Sigmoid colon (tissue), 7 donors: ENCODE data around the gene FGF2. TPM values are rescaled to one million over a fixed set of nuclear protein-coding genes. Genes with fewer than 3 reads are reported as not detected.

Source experiments
- DNase-seq: peaks from one replicate; pipeline ENCODE4 v3.0.0-alpha.2; 2019
- H3K27ac ChIP-seq, 4 donors: fragments of 200-600 bp; sonication (generic); one replicate each; pipeline ENCODE4 v1.5.1; 2016 to 2019; ENCODE audit warnings: mild to moderate bottlenecking in 1 of 4
- H3K27me3 ChIP-seq, 3 donors: fragments of 200-600 bp; sonication (generic); one replicate each; pipeline ENCODE4 v1.5.1; 2019; ENCODE audit warnings: mild to moderate bottlenecking in 1 of 3
- H3K36me3 ChIP-seq, 4 donors: fragments of 200-600 bp; sonication (generic); one replicate each; pipeline ENCODE4 v1.5.1; 2016 to 2019
- H3K4me1 ChIP-seq, 4 donors: fragments of 200-600 bp; sonication (generic); one replicate each; pipeline ENCODE4 v1.5.1; 2017 to 2019
- H3K4me3 ChIP-seq, 4 donors: fragments of 200-600 bp; sonication (generic); one replicate each; pipeline ENCODE4 v1.5.1; 2017 to 2019; ENCODE audit warnings: mild to moderate bottlenecking in 2 of 4, moderate library complexity in 1 of 4
- H3K9me3 ChIP-seq, 4 donors: fragments of 200-600 bp in 3 of 4; sonication (generic) in 3 of 4; one replicate each; pipeline versions ENCODE4 v1.5.1 to v1.6.1; 2013 to 2019
- CTCF ChIP-seq, 4 experiments: fragments of 450-650 bp in 3 of 4; fragments of 200-600 bp in 1 of 4; IDR thresholded peaks; one replicate each; pipeline ENCODE4 v1.5.1; 2016 to 2019; ENCODE audit warnings: antibody characterized with exemption in 4 of 4, mild to moderate bottlenecking in 3 of 4, moderate library complexity in 2 of 4
- EP300 ChIP-seq, 4 donors: sonication (generic); formaldehyde crosslinking; IDR thresholded peaks; one replicate each; pipeline ENCODE4 v1.6.1; 2017; ENCODE audit warnings: antibody characterized with exemption in 4 of 4
- POLR2A ChIP-seq, 2 donors: fragments of 450-650 bp; IDR thresholded peaks; one replicate each; pipeline ENCODE4 v1.6.1; 2016; ENCODE audit warnings: antibody characterized with exemption in 2 of 2, mild to moderate bottlenecking in 2 of 2, moderate library complexity in 2 of 2
- POLR2AphosphoS5 ChIP-seq, 4 donors: sonication (generic); formaldehyde crosslinking; IDR thresholded peaks; one replicate each; pipeline ENCODE4 v1.6.1; 2017; ENCODE audit warnings: antibody characterized with exemption in 4 of 4
- WGBS, 2 donors: extraction: QIAGEN DNeasy Blood & Tissue Kit; methylation state at CpG; one replicate each; pipeline ENCODE4 v1.1.7; 2013; 5-methylcytosine and 5-hydroxymethylcytosine counted together
- intact Hi-C: fragments of 100-400 bp; cut with DNase I; formaldehyde crosslinking; loops from one replicate; pipeline ENCODE4 v1.15.1; 2023
- polyA plus RNA-seq, 3 donors: library from polyadenylated mRNA; stranded (reverse); fragments of 200-250 nt; gene quantifications; one replicate each; pipeline ENCODE4 v1.2.3, GENCODE V29; 2013
- total RNA-seq, 4 donors: library from RNA; depleted of rRNA; stranded (reverse); fragments of >200 nt; gene quantifications; one replicate each; pipeline ENCODE4 v1.1.0, GENCODE V29; 2016
- donor health status: healthy with polysubstance abuse.
- donor health status: Bipolar disorder and iron deficiency.
- donor health status: healthy.

The FGF2 gene
- total and polyA plus RNA-seq, 7 donors = 0.46 to 54.7 (median 37.4) TPM

DNA sequence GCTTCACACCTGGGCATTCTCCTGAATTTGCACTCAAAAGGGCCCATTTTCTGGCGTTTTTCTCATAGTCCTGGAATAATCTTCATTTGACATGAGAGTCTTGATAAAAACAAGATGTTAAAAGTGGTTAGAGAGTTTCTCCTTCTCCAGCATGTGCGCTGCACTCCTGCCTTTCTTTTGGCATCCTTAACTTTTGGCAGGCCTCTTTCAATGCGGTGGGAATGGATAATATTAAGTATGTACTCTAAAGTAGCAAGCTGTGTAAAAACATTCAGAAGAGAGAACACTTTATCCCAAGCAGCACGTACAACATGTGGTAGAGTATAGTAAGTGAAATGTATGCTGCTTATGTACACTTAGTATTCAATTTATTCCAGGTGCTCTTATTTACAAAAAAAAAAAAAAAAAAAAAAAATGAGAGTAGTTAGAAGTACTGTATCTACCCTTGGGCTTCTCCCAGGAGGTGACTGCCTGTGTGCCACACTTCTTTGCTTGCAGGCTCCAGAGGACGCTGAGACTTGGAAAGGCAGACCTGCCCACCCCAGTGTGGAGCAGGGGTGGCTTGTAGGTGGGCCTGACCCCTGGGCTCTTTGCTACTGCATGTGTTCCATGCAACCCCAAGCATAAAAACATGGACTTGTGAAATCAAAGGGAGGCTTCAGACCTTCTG lies 3.9 kb downstream of the FGF2 start:
- peaks cover 0 to 80% (median 76%) of the 10 kb centered on the region in 4 donors for H3K4me1 ChIP-seq

DNA sequence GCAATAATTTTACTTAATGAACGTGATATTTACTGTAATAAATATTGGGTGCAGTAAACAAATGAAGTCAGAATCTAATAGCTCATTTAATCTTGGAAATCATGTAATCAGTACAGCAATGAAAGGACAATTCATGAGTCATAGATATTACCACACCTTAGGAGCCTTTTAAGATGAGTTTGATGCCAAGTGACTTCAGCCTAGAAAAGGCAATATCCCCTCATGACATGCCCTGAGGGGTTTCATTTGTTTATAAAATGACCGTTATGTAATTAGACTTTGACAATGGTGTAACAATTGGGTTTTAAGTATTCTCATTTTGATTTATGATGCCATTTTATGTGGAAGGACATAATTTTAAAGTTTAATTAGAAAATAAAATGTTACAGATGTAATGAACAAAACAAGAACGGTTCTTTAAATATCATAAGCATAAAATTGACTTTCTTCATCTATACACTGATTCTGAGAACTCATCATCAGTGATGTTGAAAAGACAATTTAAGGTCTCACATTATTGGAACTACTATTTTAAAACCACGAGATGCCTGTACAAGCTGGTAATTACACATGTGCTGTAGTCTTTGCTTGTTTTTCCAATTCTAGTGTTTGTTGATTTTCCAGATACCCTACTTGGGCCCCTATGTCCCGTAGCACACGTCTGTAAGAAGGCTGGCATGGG lies 5.0 kb downstream of the FGF2 start:
- intact Hi-C loops = no loop called here

More for the DNA sequence above, 3.9 kb downstream of the FGF2 start:
- TF ChIP-seq POLR2AphosphoS5 (IDR thresholded peaks at IDR 0.05) (peak in 3 of 4 donors; percentile 28 to 46 (median 41)), CTCF (IDR thresholded peaks at IDR 0.05) (no peak), POLR2A (IDR thresholded peaks at IDR 0.05) (no peak), EP300 (IDR thresholded peaks at IDR 0.05) (no peak)
- Histone ChIP-seq H3K9me3 (no peaks in the 10 kb centered on the region), H3K36me3 (no peaks in the 10 kb centered on the region), H3K4me3 (peak overlapping the region in 1 of 4 donors; percentile 12), H3K27me3 (no peaks in the 10 kb centered on the region), H3K27ac (peak overlapping the region; percentile 52 to 94 (median 94))
- DNase-seq = peak; percentile 71
- intact Hi-C loops = no loop called here
- 73 to 86% methylated on average over 5 of the region's 5 CpGs for WGBS, 2 donors

DNA sequence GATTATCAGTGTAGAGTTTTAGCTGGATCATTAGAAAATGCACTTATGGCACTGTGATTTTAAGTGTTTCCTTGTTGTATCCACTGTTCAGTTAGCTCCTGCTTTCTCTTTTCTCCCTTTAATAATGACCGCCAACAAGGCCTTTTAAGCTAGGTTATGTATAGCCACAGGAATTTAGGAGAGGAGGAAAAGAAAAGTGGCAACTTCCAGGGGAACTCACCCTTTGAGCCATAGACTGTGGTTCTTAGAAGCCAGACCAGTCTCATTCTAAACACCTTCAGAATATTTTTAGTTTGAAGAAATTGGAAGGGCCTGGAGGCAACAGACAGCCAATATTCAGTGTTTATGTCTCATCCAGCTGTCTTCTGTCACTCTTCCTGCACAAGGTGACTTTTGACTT lies 6.1 kb downstream of the FGF2 start:
- WGBS, 2 donors = 96 to 100% methylated on average over 1 of the region's 1 CpG

More for the DNA sequence above, 5.0 kb downstream of the FGF2 start:
- H3K36me3 ChIP-seq = no peaks in the 10 kb centered on the region
- no peaks in the 10 kb centered on the region for H3K9me3 ChIP-seq
- TF ChIP-seq CTCF (IDR thresholded peaks at IDR 0.05) = no peak
- TF ChIP-seq POLR2A (IDR thresholded peaks at IDR 0.05) = no peak
- TF ChIP-seq EP300 (IDR thresholded peaks at IDR 0.05) = no peak
- TF ChIP-seq POLR2AphosphoS5 (IDR thresholded peaks at IDR 0.05) = peak in 2 of 4 donors; percentile 5 to 27
- peak overlapping the region; percentile 52 to 94 (median 94) for H3K27ac ChIP-seq
- H3K4me1 ChIP-seq = peaks cover 0 to 87% (median 84%) of the 10 kb centered on the region in 4 donors
- no peaks in the 10 kb centered on the region for H3K27me3 ChIP-seq
- no peak for DNase-seq
- WGBS, 2 donors = 75 to 81% methylated on average over 6 of the region's 6 CpGs
- H3K4me3 ChIP-seq = no peak overlapping the region

DNA sequence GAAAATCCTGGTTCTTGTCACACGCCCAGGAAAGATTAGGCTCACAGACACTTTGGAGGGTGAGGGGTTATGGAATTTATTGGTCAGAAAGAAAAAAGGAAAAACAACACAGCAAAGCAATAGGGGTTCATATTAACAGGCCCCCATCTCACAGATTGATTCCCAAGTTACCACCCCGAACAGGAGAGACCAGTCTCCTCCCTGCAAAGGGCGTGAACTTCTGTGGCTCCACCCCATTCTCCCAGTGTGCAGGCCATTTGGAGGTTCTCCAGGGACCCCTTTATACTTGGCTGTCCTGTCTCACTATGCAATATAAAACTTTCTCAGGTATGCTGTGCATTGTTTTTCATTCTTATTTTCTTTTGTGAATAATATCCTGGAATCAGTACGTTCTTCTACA lies 7.4 kb downstream of the FGF2 start:
- H3K4me3 ChIP-seq = no peak overlapping the region
- 88 to 90% methylated on average over 4 of the region's 4 CpGs for WGBS, 2 donors
- H3K27me3 ChIP-seq = no peaks in the 10 kb centered on the region
- H3K27ac ChIP-seq = peak overlapping the region; percentile 16 to 94 (median 63)
- H3K4me1 ChIP-seq = peaks cover 0 to 100% (median 94%) of the 10 kb centered on the region in 4 donors
- no peak for TF ChIP-seq EP300 (IDR thresholded peaks at IDR 0.05)
- TF ChIP-seq POLR2AphosphoS5 (IDR thresholded peaks at IDR 0.05) = no peak
- no peak for TF ChIP-seq CTCF (IDR thresholded peaks at IDR 0.05)
- no peak for TF ChIP-seq POLR2A (IDR thresholded peaks at IDR 0.05)
- H3K36me3 ChIP-seq = no peaks in the 10 kb centered on the region
- no peaks in the 10 kb centered on the region for H3K9me3 ChIP-seq
- intact Hi-C loops = no loop called here
- no peak for DNase-seq

More for the DNA sequence above, 6.1 kb downstream of the FGF2 start:
- Histone ChIP-seq H3K27ac (peak overlapping the region in 3 of 4 donors; percentile 32 to 94 (median 94)), H3K4me1 (peaks cover 0 to 97% (median 94%) of the 10 kb centered on the region in 4 donors), H3K36me3 (no peaks in the 10 kb centered on the region), H3K9me3 (no peaks in the 10 kb centered on the region), H3K4me3 (no peak overlapping the region), H3K27me3 (no peaks in the 10 kb centered on the region)
- intact Hi-C loops = no loop called here
- TF ChIP-seq POLR2AphosphoS5 (IDR thresholded peaks at IDR 0.05) (no peak), CTCF (IDR thresholded peaks at IDR 0.05) (no peak)
- no peak for DNase-seq
